DOHH2 (cell line): Measurements from ENCODE around the gene SEMA4D.

Experiments used
- H3F3A ChIP-seq: fragments of 200-600 bp; sonication (generic), shearing (Covaris generic); 2 replicates; pipeline ENCODE4 v1.6.0; 2016; ENCODE audit warnings: antibody characterized with exemption, mild to moderate bottlenecking; ENCODE audit not compliant: control insufficient read depth, insufficient read depth
- H3K27ac ChIP-seq: fragments of 200-600 bp; sonication (generic); 2 replicates; pipeline ENCODE4 v1.5.1; 2014; ENCODE audit warnings: low read depth, mild to moderate bottlenecking, low read length, moderate library complexity
- H3K27me3 ChIP-seq: fragments of 200-600 bp; sonication (generic); 2 replicates; pipeline ENCODE4 v1.6.1; 2014; ENCODE audit warnings: mild to moderate bottlenecking, low read length, mixed read lengths; ENCODE audit not compliant: control insufficient read depth
- H3K36me3 ChIP-seq: fragments of 200-600 bp; sonication (generic); 2 replicates; pipeline ENCODE4 v1.6.1; 2014; ENCODE audit warnings: mild to moderate bottlenecking, low read length, moderate library complexity, mixed read lengths; ENCODE audit not compliant: control insufficient read depth
- H3K4me1 ChIP-seq: fragments of 200-600 bp; sonication (generic); 2 replicates; pipeline ENCODE4 v1.6.1; 2014; ENCODE audit warnings: mild to moderate bottlenecking, low read length, mixed read lengths; ENCODE audit not compliant: control insufficient read depth
- H3K4me2 ChIP-seq: fragments of 200-600 bp; sonication (generic); 2 replicates; pipeline ENCODE4 v1.6.0; 2014; ENCODE audit warnings: mild to moderate bottlenecking, low read length, moderate library complexity
- H3K4me3 ChIP-seq: fragments of 200-600 bp; sonication (generic); 2 replicates; pipeline ENCODE4 v1.5.1; 2014; ENCODE audit warnings: mild to moderate bottlenecking, low read length, mixed read lengths
- H3K79me2 ChIP-seq: fragments of 200-600 bp; sonication (generic); 2 replicates; pipeline ENCODE4 v1.6.1; 2014; ENCODE audit warnings: mild to moderate bottlenecking, low read length, mixed read lengths; ENCODE audit not compliant: control insufficient read depth
- H3K9me2 ChIP-seq: fragments of 200-600 bp; sonication (generic); replicated peaks from 2 replicates; pipeline ENCODE4 v1.6.1; 2014; ENCODE audit warnings: mild to moderate bottlenecking, low read length, mixed read lengths; ENCODE audit not compliant: control insufficient read depth
- H3K9me3 ChIP-seq: fragments of 200-600 bp; sonication (generic); 2 replicates; pipeline ENCODE4 v1.6.1; 2014; ENCODE audit warnings: antibody characterized with exemption, low read length, mixed read lengths; ENCODE audit not compliant: control insufficient read depth, insufficient read depth
- H4K20me1 ChIP-seq: fragments of 200-600 bp; sonication (generic); 2 replicates; pipeline ENCODE4 v1.6.0; 2014; ENCODE audit warnings: low read depth, mild to moderate bottlenecking, antibody characterized with exemption, low read length, moderate library complexity; ENCODE audit not compliant: control insufficient read depth, insufficient read depth
- CTCF ChIP-seq: fragments of 200-600 bp; sonication (generic); IDR thresholded peaks from one replicate; pipeline ENCODE4 v1.5.1; 2014; ENCODE audit warnings: antibody characterized with exemption, mild to moderate bottlenecking, low read depth, low read length; ENCODE audit not compliant: poor library complexity, severe bottlenecking
- EZH2phosphoT487 ChIP-seq: fragments of 200-600 bp; sonication (generic); IDR thresholded peaks from 2 replicates; pipeline ENCODE4 v1.6.1; 2017; ENCODE audit warnings: borderline replicate concordance, mild to moderate bottlenecking, antibody characterized with exemption, low read length, moderate library complexity, mixed read lengths

Gene SEMA4D

GRCh38 chr9:89413963-89414638 is 83.8 kb downstream of the SEMA4D start:
- Histone ChIP-seq H4K20me1 (no peaks in the 10 kb centered on the region), H3K36me3 (no peaks in the 10 kb centered on the region), H3K27ac (no peak overlapping the region), H3K27me3 (no peaks in the 10 kb centered on the region), H3K9me3 (no peaks in the 10 kb centered on the region), H3K4me3 (no peak overlapping the region), H3F3A (no peaks in the 10 kb centered on the region), H3K4me1 (peaks cover 15% of the 10 kb centered on the region), H3K79me2 (no peaks in the 10 kb centered on the region), H3K4me2 (no peak overlapping the region), H3K9me2 (no peaks in the 10 kb centered on the region)
- no peak for TF ChIP-seq EZH2phosphoT487
- TF ChIP-seq CTCF = no peak

DNA sequence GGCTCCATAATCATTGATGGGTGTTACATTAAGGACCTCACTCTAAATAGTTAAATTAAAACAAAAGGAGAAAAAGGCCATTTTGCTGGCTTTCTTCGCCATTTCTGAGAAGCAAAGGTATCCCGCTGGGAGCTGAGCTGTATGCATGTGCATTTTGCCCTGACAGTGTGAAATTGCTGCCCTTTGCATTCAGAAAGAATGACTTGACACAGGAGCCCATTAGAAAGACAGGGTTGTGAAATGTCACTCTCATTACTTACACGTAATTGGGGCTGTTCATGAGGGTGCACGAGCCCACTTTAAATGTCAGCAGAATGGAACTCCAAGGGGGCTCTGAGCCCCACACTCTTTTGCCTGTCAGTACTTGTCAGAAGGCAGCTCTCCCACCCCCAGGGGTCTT is 85.0 kb downstream of the SEMA4D start:
- TF ChIP-seq EZH2phosphoT487 (no peak), CTCF (no peak)
- H3K27me3 ChIP-seq = no peaks in the 10 kb centered on the region
- no peaks in the 10 kb centered on the region for H4K20me1 ChIP-seq
- no peaks in the 10 kb centered on the region for H3K36me3 ChIP-seq
- H3K27ac ChIP-seq = no peak overlapping the region
- no peaks in the 10 kb centered on the region for H3K9me3 ChIP-seq
- H3K4me1 ChIP-seq = peaks cover 3% of the 10 kb centered on the region
- no peak overlapping the region for H3K4me3 ChIP-seq
- H3K4me2 ChIP-seq = no peak overlapping the region
- no peaks in the 10 kb centered on the region for H3K9me2 ChIP-seq
- no peaks in the 10 kb centered on the region for H3F3A ChIP-seq
- no peaks in the 10 kb centered on the region for H3K79me2 ChIP-seq

DNA sequence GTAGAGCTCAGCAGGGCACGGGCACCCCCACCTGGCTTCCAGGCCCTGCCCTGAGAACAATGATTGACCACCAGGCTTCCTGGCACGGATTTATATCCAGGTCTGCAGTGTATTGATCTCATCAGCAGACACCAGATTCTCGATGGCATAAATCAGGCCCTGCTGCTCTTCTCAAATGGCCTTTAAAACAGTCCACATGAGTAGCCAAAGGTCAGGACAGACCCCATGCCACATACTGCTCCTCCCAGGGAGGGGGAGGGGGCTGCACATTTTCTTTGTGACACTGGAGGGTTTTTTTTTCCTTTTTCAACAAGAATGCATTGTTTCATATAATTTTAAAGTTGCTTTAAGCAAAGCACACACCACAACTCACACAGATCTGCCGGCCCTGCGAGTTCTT is 85.4 kb downstream of the SEMA4D start:
- Histone ChIP-seq H3K4me2 (no peak overlapping the region), H3K4me3 (no peak overlapping the region), H3K36me3 (no peaks in the 10 kb centered on the region), H4K20me1 (no peaks in the 10 kb centered on the region), H3K9me2 (no peaks in the 10 kb centered on the region), H3K27me3 (no peaks in the 10 kb centered on the region), H3K9me3 (no peaks in the 10 kb centered on the region), H3K4me1 (no peaks in the 10 kb centered on the region), H3K79me2 (no peaks in the 10 kb centered on the region), H3K27ac (no peak overlapping the region), H3F3A (no peaks in the 10 kb centered on the region)
- TF ChIP-seq EZH2phosphoT487 (no peak), CTCF (no peak)
